OCI-LY7 (cell line): Measurements from ENCODE around the gene LRCOL1.

Experiments
- CTCF ChIP-seq: fragments of 200-600 bp; sonication (generic); conservative IDR thresholded peaks from 2 replicates; pipeline ENCODE4 v1.5.1; 2014; ENCODE audit warnings: mild to moderate bottlenecking, antibody characterized with exemption, low read length, moderate library complexity, mixed read lengths
- EZH2phosphoT487 ChIP-seq: fragments of 200-600 bp; sonication (generic); IDR thresholded peaks from 2 replicates; pipeline ENCODE4 v1.6.1; 2018; ENCODE audit warnings: low read depth, borderline replicate concordance, mild to moderate bottlenecking, mixed run types, antibody characterized with exemption, low read length, moderate library complexity, mixed read lengths

GRCh38 chr12:132638541-132639408 is 28.4 kb upstream of the LRCOL1 start:
- TF ChIP-seq CTCF: peak; percentile 88
- no peak for TF ChIP-seq EZH2phosphoT487
